ENCODE measurements around the gene ALOXE3.

DNA sequence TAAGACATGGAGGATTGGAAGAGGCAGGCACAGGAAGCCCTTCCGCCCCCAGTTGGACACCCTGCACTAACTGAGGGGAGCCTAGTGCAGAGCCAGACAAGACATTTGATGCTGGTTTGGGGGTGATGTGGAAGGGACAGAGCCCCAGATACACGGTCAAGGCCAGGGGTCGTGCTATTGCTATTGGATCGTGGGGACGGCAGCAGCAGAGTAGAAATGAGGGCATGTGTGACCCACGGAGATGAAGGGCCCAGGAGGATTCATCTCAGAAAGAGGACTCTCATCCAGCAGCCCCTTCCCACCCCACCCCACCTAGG, 46.5 kb upstream of the ALOXE3 start:
- TF ChIP-seq, protein P1, sequence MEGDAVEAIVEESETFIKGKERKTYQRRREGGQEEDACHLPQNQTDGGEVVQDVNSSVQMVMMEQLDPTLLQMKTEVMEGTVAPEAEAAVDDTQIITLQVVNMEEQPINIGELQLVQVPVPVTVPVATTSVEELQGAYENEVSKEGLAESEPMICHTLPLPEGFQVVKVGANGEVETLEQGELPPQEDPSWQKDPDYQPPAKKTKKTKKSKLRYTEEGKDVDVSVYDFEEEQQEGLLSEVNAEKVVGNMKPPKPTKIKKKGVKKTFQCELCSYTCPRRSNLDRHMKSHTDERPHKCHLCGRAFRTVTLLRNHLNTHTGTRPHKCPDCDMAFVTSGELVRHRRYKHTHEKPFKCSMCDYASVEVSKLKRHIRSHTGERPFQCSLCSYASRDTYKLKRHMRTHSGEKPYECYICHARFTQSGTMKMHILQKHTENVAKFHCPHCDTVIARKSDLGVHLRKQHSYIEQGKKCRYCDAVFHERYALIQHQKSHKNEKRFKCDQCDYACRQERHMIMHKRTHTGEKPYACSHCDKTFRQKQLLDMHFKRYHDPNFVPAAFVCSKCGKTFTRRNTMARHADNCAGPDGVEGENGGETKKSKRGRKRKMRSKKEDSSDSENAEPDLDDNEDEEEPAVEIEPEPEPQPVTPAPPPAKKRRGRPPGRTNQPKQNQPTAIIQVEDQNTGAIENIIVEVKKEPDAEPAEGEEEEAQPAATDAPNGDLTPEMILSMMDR (IDR thresholded peaks at IDR 0.05; ENCODE audit: low read length) = no peak
- TF ChIP-seq EZH2 (IDR thresholded peaks at IDR 0.05; ENCODE audit: borderline replicate concordance, low read length) = no peak
